Esophagus muscularis mucosa (tissue), 4 donors: Measurements from ENCODE around the gene CAMSAP1. TPM values are rescaled to one million over a fixed set of nuclear protein-coding genes. Genes with fewer than 3 reads are reported as not detected.

Experiments used
- DNase-seq: peaks from one replicate; pipeline ENCODE4 v3.0.0-alpha.2; 2017; ENCODE audit errors: extremely low spot score
- H3K27ac ChIP-seq, 4 donors: fragments of 200-600 bp; sonication (generic); replicated peaks in 1 of 4; 1 replicate in 3 of 4; 2 replicates in 1 of 4; pipeline ENCODE4 v1.5.1; 2016 to 2019; ENCODE audit warnings: mild to moderate bottlenecking in 1 of 4
- H3K27me3 ChIP-seq, 4 donors: fragments of 200-600 bp; sonication (generic); one replicate each; pipeline versions ENCODE4 v1.5.1 to v1.6.0; 2016 to 2019
- H3K36me3 ChIP-seq, 4 donors: fragments of 200-600 bp; sonication (generic); one replicate each; pipeline ENCODE4 v1.5.1; 2016 to 2019
- H3K4me1 ChIP-seq, 4 donors: fragments of 200-600 bp; sonication (generic); one replicate each; pipeline ENCODE4 v1.5.1; 2016 to 2019
- H3K4me3 ChIP-seq, 4 donors: fragments of 200-600 bp; sonication (generic); 1 replicate in 2 of 4; 2 replicates in 2 of 4; pipeline ENCODE4 v1.5.1; 2016 to 2019; ENCODE audit warnings: mild to moderate bottlenecking in 4 of 4, moderate library complexity in 1 of 4
- H3K9me3 ChIP-seq, 4 donors: fragments of 200-600 bp; sonication (generic); 1 replicate in 3 of 4; 2 replicates in 1 of 4; pipeline ENCODE4 v1.5.1; 2016 to 2019
- CTCF ChIP-seq, 3 experiments: fragments of 200-600 bp in 2 of 3; fragments of 450-650 bp in 1 of 3; sonication (generic) in 2 of 3; IDR thresholded peaks; one replicate each; pipeline ENCODE4 v1.5.1; 2017 to 2019; ENCODE audit warnings: antibody characterized with exemption in 3 of 3, mild to moderate bottlenecking in 2 of 3, moderate library complexity in 1 of 3
- EP300 ChIP-seq: sonication (generic); formaldehyde crosslinking; IDR thresholded peaks from one replicate; pipeline ENCODE4 v1.6.1; 2017; ENCODE audit warnings: antibody characterized with exemption
- POLR2A ChIP-seq: fragments of 450-650 bp; IDR thresholded peaks from one replicate; pipeline ENCODE4 v1.6.1; 2017; ENCODE audit warnings: antibody characterized with exemption, moderate library complexity, mild to moderate bottlenecking, low read depth
- POLR2AphosphoS5 ChIP-seq, 2 donors: sonication (generic); formaldehyde crosslinking; IDR thresholded peaks; one replicate each; pipeline ENCODE4 v1.6.1; 2017; ENCODE audit warnings: antibody characterized with exemption in 2 of 2
- WGBS: methylation state at CpG from one replicate; pipeline ENCODE4 v1.1.5; 2018; 5-methylcytosine and 5-hydroxymethylcytosine counted together
- intact Hi-C: fragments of 100-400 bp; cut with DNase I; formaldehyde crosslinking; loops from one replicate; pipeline ENCODE4 v1.15.1; 2023
- total RNA-seq, 4 donors: library from RNA; depleted of rRNA; stranded (reverse); fragments of >200 nt; gene quantifications; one replicate each; pipeline versions ENCODE4 v1.1.0 to v1.2.1, GENCODE V29; 2016

The CAMSAP1 gene
- total RNA-seq, 4 donors from 2014 or later, result 21.0 to 52.7 (median 30.5) TPM

DNA sequence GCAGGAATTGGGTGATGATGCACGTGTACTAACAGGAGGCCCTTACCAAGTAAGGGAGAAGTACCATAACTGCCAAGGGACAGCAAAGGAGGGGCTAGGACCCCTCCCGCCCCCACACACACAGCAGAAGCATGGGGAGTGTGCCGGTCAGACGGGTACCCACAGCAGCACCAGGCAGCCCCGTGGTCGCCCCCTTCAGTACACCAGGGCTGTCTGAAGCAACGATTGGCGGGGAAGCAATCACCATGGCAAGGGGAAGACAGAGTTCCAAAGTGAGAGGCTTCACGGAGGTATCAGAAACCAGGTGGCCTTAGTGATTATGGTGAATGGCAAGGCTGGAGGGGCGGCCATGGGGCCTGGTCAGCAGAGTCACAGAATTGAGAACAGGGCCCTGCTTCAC is 72.2 kb downstream of the CAMSAP1 start:
- intact Hi-C loops, result no loop called here
- no peaks in the 10 kb centered on the region for H3K27me3 ChIP-seq
- H3K27ac ChIP-seq, result no peak overlapping the region
- no peak for TF ChIP-seq CTCF (IDR thresholded peaks at IDR 0.05)
- no peak for TF ChIP-seq POLR2A
- no peak for TF ChIP-seq EP300
- TF ChIP-seq POLR2AphosphoS5 (IDR thresholded peaks at IDR 0.05), result no peak
- no peak overlapping the region for H3K4me3 ChIP-seq
- H3K9me3 ChIP-seq, result no peaks in the 10 kb centered on the region
- 85% methylated on average over 9 of the region's 10 CpGs for WGBS
- H3K36me3 ChIP-seq, result peaks cover 0 to 21% (median 6%) of the 10 kb centered on the region in 4 donors
- no peak for DNase-seq
- no peaks in the 10 kb centered on the region for H3K4me1 ChIP-seq

GRCh38 chr9:135833864-135834263 is 73.5 kb downstream of the CAMSAP1 start:
- Histone ChIP-seq H3K4me1 (no peaks in the 10 kb centered on the region), H3K36me3 (peaks cover 0 to 19% (median 5%) of the 10 kb centered on the region in 4 donors), H3K27me3 (no peaks in the 10 kb centered on the region), H3K9me3 (peaks cover 0 to 3% (median 1%) of the 10 kb centered on the region in 4 donors), H3K27ac (no peak overlapping the region), H3K4me3 (no peak overlapping the region)
- no peak for TF ChIP-seq POLR2AphosphoS5 (IDR thresholded peaks at IDR 0.05)
- DNase-seq, result no peak
- WGBS, result 91% methylated on average over 3 of the region's 3 CpGs
- intact Hi-C loops, result no loop called here

- no peak for DNase-seq
- Histone ChIP-seq H3K36me3 (peaks cover 0 to 37% (median 11%) of the 10 kb centered on the region in 4 donors), H3K9me3 (peaks cover 0 to 7% (median 3%) of the 10 kb centered on the region in 4 donors), H3K27me3 (no peaks in the 10 kb centered on the region), H3K4me3 (no peak overlapping the region), H3K27ac (no peak overlapping the region), H3K4me1 (no peaks in the 10 kb centered on the region)
- intact Hi-C loops, result no loop called here
- WGBS, result 81% methylated on average over 1 of the region's 1 CpG
- TF ChIP-seq POLR2A (no peak), EP300 (no peak), POLR2AphosphoS5 (IDR thresholded peaks at IDR 0.05) (no peak), CTCF (IDR thresholded peaks at IDR 0.05) (no peak)
Measured at GRCh38 chr9:135830496-135830895, 76.8 kb downstream of the CAMSAP1 start.

DNA sequence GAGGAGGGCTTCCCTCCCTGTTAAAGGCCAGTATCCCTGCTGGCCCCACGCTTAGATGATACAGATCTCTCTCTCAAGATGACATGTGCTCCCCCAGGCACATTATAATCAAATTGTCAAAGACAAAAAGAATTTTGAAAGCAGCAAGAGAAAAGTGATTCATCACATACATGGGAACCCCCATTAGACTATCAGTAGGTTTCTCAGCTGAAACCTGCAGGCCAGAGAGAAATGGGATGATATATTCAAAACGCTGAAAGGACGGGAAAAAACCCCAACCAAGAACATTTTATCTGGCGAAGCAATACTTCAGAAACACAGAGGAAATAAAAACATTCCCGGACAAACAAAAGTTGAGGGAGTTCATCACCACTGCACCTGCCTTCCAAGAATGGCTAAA is 78.7 kb downstream of the CAMSAP1 start:
- no peaks in the 10 kb centered on the region for H3K4me1 ChIP-seq
- H3K9me3 ChIP-seq, result peaks cover 0 to 7% (median 3%) of the 10 kb centered on the region in 4 donors
- H3K27me3 ChIP-seq, result no peaks in the 10 kb centered on the region
- intact Hi-C loops, result no loop called here
- no peak for TF ChIP-seq EP300
- TF ChIP-seq CTCF (IDR thresholded peaks at IDR 0.05), result no peak
- no peak for TF ChIP-seq POLR2A
- no peak for TF ChIP-seq POLR2AphosphoS5 (IDR thresholded peaks at IDR 0.05)
- H3K4me3 ChIP-seq, result no peak overlapping the region
- peaks cover 0 to 39% (median 19%) of the 10 kb centered on the region in 4 donors for H3K36me3 ChIP-seq
- no peak for DNase-seq
- H3K27ac ChIP-seq, result no peak overlapping the region
- 99% methylated on average over 5 of the region's 5 CpGs for WGBS

GRCh38 chr9:135827866-135828580 is 79.3 kb downstream of the CAMSAP1 start:
- no peak for DNase-seq
- Histone ChIP-seq H3K9me3 (peaks cover 0 to 7% (median 3%) of the 10 kb centered on the region in 4 donors), H3K27me3 (no peaks in the 10 kb centered on the region), H3K36me3 (peaks cover 2 to 45% (median 25%) of the 10 kb centered on the region in 4 donors), H3K4me1 (no peaks in the 10 kb centered on the region), H3K4me3 (no peak overlapping the region), H3K27ac (no peak overlapping the region)
- intact Hi-C loops, result no loop called here
- TF ChIP-seq EP300 (no peak), POLR2A (no peak), CTCF (IDR thresholded peaks at IDR 0.05) (no peak), POLR2AphosphoS5 (IDR thresholded peaks at IDR 0.05) (no peak)
- WGBS, result 97% methylated on average over 11 of the region's 13 CpGs
